Measurements from ENCODE around the gene MAPK14.
A peak's percentile ranks its signal among the peaks of the same experiment; 100 is the strongest.
"Not testable (repeated sequence)": the region's sequence is repeated elsewhere in the genome, so short reads cannot be mapped to it uniquely, and the experiment has no call there.

The MAPK14 gene

GRCh38 chr6:36027501-36028087, at the start of gene MAPK14:
Gene MAPK14, plus strand, starts transcription at chr6:36027808. Its CDS starts 350 bp downstream, at chr6:36028158.
- peak; percentile 100 for DNase-seq

GRCh38 chr6:35980126-35980525, 47.5 kb upstream of the MAPK14 start:
- not testable (repeated sequence) for DNase-seq

GRCh38 chr6:35980991-35981645, 46.5 kb upstream of the MAPK14 start:
- DNase-seq: no peak

- DNase-seq: no peak
Observed at GRCh38 chr6:35984701-35985100, 42.9 kb upstream of the MAPK14 start.

- not testable (repeated sequence) for DNase-seq
Observed at GRCh38 chr6:35988047-35988446, 39.6 kb upstream of the MAPK14 start.

- no peak for DNase-seq
Observed at GRCh38 chr6:35993150-35993549, 34.5 kb upstream of the MAPK14 start.

- DNase-seq: no peak
Observed at GRCh38 chr6:36000451-36000850, 27.2 kb upstream of the MAPK14 start.

- no peak for DNase-seq
Observed at GRCh38 chr6:36015666-36016065, 11.9 kb upstream of the MAPK14 start.

- DNase-seq: no peak
Observed at GRCh38 chr6:36018339-36018738, 9.3 kb upstream of the MAPK14 start.

GRCh38 chr6:36019167-36019566, 8.4 kb upstream of the MAPK14 start:
- no peak for DNase-seq

- DNase-seq: no peak
Observed at GRCh38 chr6:36020154-36020553, 7.5 kb upstream of the MAPK14 start.

- peak; percentile 24 for DNase-seq
Observed at GRCh38 chr6:36023996-36024795, 3.4 kb upstream of the MAPK14 start, which contains the start of gene SLC26A8. Gene SLC26A8, minus strand, starts transcription at chr6:36024641. Its CDS starts 4,934 bp downstream, at chr6:36019707.

GRCh38 chr6:36025260-36025931, 2.2 kb upstream of the MAPK14 start:
- no peak for DNase-seq

GRCh38 chr6:36025932-36026327, 1.7 kb upstream of the MAPK14 start:
- DNase-seq: no peak

- peak; percentile 55 for DNase-seq
Observed at GRCh38 chr6:36028088-36028876, 674 bp downstream of the MAPK14 start.

GRCh38 chr6:36028877-36029324, 1.3 kb downstream of the MAPK14 start:
- DNase-seq: peak; percentile 43

GRCh38 chr6:36029464-36029863, 1.9 kb downstream of the MAPK14 start:
- no peak for DNase-seq

- DNase-seq: no peak
Observed at GRCh38 chr6:36032261-36032660, 4.7 kb downstream of the MAPK14 start.

GRCh38 chr6:36033144-36033543, 5.5 kb downstream of the MAPK14 start:
- DNase-seq: not testable (repeated sequence)

- no peak for DNase-seq
Observed at GRCh38 chr6:36033935-36034334, 6.3 kb downstream of the MAPK14 start.

- no peak for DNase-seq
Observed at GRCh38 chr6:36034441-36034840, 6.8 kb downstream of the MAPK14 start.

GRCh38 chr6:36035225-36035624, 7.6 kb downstream of the MAPK14 start:
- DNase-seq: no peak
